Right renal cortex interstitium (tissue), 3 donors: ENCODE results near the gene OSBP2. TPM values are rescaled to one million over a fixed set of nuclear protein-coding genes. Genes with fewer than 3 reads are reported as not detected.
A peak's percentile ranks its signal among the peaks of the same experiment; 100 is the strongest.
"Not testable (repeated sequence)": the region's sequence is repeated elsewhere in the genome, so short reads cannot be mapped to it uniquely, and the experiment has no call there.

Experiments used
- DNase-seq, 3 donors: peaks; one replicate each; pipeline ENCODE4 v3.0.0-alpha.2; 2013; ENCODE audit warnings: low read depth in 3 of 3, low spot score in 2 of 3
- polyA plus RNA-seq, 3 donors: library from polyadenylated mRNA; unstranded; fragments of 120-200 nt; gene quantifications; one replicate each; pipeline ENCODE4 v1.2.1, GENCODE V29; 2013; ENCODE audit not compliant: insufficient read length in 3 of 3

Gene OSBP2
- polyA plus RNA-seq, 3 donors: 4.8 to 5.4 (median 5.3) TPM

DNA sequence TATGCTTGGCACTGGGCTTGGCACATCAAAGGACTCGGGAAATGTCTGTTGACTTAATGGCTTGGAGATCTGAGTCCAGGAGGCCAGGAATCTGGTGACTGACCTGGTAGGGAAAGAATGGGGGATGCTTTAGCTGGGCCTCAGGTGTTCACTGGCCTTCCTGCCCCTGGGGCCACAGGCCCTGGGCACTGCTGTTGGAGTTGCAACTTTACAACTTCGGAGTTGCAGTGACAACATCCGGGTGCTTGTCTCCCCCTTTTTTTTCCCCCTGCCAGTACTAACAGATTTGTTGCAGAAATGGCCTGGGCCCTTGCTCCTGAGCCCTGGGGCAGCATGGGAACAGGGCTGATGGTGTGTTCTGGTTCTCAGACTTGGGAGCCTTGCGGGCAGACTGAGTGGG, 23.8 kb downstream of the OSBP2 start:
- no peak for DNase-seq

DNA sequence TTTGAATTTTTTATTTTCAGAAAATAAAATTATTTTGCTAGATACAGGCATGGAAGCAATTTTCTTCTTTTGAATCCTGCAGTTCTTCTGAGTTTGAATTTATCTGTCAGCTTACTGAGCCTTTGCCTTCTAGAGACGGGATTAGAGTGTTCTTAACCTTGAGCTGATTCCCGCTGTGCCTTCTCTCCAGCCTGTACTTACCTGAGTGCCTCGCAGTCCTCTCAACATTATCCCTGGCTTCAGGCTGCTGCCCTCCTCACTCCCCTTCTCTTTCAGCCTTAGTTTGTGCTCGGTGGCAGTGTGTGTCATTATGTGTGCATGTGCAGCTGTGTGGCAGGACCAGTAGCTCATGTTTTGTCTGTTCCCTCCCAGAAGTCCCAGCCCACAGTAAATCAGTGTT, 24.3 kb downstream of the OSBP2 start:
- no peak for DNase-seq

DNA sequence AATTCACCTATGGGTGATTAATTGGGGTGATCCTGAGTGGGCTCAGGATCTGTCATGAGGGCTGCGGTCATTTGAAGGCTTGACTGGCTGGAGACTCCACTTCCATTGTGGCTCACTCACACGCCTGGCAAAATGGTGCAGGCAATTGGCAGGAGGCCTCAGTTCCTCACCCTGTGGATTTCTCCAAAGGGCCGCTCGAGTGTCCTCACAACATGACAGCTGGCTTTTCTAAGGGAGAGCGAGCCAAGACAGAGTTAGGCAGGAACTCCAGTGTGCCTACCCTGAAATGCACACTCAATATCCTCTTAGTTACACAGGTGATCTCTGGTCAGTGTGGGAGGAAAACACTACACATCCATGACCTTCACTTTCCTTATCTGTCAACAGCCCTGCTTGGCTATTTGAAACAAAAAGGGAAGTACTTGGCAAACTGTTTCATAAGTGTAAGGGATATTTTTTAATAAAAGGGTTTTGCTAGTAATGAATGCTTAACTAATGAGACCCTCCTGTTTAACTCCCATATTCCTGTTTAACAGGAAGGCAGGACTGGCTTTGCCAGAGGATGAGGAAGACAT, 25.7 kb downstream of the OSBP2 start:
- DNase-seq: no peak

DNA sequence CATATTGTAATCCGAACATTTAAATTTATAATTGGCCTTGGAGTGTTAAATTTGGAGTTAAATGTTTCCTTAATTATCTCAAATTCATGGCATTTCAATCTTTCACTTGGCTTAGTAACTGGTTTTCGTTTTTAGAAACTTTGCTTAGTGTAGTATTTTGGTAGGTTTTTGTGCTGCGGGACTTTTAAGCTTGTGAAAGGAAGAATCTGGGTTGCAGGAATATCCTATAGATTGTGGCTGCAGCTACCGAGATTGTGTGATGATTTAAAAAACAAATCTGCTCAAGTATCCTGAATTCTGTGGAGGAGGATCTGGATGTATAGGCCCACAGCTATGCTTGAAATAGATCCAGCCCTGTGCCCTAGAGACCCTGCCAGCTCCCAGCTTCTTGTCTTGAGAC, 27.1 kb downstream of the OSBP2 start:
- DNase-seq: no peak

DNA sequence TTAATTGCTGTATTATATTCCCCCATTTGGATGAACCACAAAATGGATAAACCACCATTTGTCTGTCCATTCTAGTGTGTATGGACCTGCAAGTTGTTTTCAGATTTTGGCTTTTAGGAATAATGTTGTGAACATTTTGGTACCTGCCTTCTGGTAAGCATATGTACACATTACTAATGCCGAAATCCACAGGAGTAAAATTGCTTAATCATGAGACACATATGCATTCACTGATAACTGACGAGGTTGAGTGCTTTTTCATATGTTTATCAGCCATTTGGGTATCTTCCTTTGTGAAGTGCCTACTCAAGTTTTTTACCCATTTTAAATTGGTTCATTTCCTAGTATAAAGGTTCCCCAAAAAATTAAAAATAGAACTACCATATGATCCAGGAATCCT, 34.2 kb downstream of the OSBP2 start:
- DNase-seq: no peak

DNA sequence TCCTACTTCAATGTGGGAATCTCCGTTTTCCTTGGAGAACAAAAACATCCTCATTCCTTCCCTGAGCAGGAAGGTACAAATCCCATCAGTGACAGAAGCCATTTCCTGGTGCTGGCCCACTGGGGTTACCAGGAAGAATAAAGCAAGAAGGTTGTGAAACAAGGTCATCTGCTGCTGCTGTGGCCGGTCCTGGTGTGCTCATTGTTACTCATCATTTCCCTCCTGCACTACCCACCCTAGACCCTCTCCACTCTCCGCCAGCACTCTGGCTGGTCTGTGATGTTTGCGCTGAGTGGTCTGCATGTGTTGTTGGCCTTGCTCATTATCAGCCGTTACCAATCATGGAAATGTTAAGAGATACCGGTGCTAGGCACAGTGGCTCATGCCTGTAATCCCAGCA, 37.0 kb downstream of the OSBP2 start:
- no peak for DNase-seq

DNA sequence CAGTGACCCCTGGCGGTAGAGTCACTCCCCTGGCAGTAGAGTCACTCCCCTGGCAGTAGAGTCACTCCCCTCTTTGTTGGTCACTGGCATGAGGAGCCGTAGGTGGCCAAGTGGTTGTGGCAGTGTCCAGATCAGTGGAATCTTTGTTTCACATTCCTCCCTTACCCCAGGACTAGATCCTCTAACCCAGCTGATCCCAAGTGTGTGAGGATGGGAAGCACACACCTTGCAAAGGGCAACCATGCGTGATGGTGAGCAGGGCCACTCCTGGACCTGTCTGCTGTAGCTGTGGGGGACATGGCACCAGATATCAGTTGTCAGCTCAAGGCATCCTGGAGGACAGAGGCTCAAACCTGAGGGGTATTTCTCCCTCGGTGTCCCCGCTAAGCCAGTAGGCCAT, 37.8 kb downstream of the OSBP2 start:
- no peak for DNase-seq

DNA sequence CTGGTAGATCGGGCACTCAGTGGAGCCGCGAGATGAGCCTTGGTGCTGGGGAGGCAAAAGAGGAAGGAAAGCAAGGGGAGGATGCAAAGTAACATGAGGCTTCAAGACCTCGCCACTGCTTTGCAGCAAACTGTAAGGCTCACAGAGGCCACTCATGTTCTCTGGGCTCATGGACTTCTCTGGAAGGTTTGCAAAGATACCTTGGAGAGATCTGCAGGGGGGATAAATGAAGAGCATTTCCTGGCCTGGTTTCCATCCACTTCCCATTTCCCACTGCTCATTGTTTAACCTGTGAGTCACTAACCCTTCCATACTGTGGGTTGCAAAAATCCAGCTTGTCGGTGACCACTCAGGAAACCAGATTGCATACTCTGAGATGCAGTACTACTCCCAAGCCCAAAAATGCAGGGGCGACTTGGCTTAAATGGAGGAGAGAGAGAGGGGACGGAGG, 38.5 kb downstream of the OSBP2 start:
- DNase-seq: no peak

DNA sequence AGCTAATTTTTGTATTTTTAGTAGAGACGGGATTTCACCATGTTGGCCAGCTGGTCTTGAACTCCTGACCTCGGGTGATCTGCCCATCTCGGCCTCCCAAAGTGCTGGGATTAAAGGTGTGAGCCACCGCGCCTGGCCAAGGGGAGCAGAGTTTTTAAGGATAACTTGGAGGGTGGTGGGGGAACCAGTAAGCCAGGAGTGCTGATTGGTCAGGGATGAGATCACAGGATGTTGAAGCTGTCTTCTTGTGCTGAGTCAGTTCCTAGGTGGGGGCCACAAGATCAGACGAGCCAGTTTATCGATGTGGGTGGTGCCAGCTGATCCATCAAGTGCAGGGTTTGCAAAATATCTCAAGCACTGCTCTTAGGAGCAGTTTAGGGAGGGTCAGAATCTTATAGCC, 45.3 kb downstream of the OSBP2 start:
- not testable (repeated sequence) for DNase-seq

DNA sequence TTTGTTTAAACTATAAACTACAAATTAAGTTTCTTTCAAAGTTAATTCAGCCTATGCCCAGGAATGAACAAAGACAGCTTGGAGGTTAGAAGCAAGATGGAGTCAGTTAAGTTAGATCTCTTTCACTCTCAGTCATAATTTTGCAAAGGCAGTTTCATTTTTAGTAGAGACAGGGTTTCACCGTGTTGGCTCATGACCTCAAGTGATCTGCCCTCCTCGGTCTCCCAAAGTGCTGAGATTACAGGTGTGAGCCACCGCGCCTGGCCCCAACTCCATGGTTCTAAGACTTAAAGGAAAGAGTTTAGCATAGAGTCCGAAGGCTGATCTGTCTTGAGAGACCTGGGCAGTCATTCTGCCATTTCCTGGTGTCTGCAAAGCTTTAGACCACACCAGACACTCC, 45.8 kb downstream of the OSBP2 start:
- not testable (repeated sequence) for DNase-seq

DNA sequence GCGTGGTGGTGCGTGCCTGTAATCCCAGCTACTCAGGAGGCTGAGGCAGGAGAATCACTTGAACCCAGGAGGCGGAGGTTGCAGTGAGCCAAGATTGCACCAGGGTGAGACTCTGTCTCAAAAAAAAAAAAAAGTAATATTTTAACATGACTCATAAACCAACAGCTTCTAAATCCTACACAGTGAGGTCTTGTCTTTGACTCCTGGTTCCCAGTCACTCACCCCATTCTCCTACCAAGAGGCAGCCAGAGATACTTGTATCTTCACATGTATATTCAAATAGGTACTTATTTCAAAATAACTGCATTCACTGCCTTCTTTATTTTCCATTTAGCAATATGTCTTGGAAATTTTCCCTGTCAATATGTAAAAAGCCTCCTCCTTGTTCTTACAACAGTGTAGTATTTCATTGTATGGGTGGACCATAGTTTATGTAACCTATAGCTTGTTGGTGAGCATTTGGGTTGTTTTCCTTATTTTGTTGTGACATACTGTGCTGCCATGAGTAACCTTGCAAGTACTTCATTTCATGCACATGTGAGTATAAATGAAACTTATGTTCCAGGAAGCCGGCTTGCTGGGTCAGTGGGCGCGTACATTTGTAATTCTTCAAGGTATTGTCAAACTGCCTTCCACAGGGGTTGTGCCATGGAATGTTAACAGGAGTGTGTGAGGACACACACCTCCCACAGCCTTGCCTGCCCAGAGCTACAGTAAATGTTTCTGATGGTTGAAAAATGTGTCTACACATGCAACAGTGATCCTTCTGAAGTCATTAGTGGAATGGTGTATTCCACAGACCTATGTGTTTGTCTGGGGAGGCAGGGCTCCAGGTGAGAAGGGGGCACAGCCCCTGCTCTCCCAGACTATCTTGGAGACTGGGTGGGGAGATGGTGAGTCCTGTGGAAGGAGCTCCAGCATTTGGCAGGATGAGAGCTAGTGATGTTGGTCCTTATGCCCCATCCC, 47.9 kb downstream of the OSBP2 start:
- DNase-seq: no peak

DNA sequence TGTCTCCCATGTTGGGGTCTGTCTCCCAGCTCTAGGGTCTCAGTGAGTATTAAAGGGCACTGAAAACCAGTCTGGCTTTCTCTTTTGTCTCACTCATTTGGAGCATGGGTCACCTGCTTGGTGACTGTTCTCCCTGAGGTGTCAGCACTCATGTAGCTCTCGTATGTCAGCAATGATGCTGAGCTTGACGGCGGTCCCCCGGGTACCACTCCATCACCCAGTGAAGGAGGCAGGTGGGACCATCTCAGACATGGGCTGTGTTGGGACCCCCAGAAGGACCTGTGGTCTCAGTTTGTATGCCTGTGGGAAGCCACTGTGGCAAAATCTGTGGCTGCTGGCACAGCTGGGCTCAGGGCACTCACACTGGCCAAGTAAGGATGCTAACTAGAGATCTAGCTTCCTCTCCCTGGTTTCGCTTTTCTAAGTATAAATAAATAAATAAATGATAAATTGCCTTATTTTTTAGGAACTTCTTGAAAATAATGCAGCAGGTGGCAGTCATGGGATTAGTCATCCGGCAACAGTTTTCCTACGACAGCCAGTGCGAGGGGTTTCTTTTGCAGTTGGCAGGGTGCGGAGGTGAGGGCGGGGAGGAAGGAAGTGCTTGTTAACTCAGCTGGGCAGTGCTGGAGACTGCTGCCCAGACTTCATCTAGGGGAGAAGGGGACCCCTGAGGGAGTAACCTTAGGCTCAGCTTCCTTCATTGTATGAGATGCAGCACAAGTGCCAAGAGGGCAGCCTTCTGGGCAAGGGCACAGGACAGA, 48.8 kb downstream of the OSBP2 start:
- no peak for DNase-seq

DNA sequence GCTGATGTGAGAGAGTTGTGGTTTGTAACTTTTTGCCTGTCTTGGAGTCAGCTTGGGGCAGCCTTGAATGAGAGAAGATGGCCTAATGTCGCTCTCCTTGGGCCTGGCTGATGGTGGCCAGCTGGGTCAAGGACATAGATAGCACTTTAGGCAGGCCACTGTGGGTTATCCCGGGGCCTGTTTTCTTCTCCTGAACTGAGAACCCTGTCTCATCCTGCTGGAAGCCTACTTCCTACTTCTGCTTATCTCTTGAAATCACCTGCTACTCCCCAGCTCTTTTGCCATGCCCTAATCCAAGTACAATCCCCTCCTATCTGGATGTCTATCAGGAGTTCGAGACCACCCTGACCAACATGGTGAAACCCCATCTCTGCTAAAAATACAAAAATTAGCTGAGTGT, 49.5 kb downstream of the OSBP2 start:
- no peak for DNase-seq

DNA sequence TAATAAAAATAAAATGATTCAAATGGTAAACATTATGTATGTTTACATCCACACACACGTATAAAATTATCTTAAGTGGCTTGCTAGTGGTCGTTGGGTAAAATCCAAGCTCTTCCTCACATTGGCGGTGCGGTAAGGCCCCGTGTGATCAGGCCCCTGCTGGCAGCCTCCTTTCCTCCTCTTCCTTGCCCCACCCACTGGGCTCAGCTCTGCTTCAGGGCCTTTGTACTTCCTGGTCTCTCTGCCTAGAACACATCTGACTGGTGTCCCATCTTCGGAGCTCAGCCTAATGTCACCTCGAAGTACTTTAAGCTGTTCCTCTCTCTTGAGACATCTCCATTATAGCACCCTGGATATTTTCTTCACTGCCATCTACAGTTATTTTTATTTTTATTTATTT, 52.8 kb downstream of the OSBP2 start:
- no peak for DNase-seq

DNA sequence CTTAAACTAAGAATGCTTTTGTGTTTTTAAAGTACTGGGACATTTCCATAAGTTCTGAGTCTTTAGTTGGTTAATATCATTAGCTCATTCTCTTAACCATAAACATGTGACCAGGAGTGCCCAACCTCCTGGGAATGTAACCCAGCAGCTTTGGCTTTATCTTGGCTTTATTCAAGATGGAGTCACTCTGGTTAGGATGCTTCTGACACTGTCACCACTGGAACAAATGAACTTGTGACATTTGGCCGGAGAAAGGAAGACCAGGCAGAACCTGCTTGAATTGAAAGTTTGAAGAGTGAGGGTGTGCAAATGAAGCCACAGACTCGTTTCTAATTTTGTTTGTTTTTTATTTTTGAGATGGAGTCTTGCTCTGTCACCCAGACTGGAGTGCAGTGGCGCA, 54.6 kb downstream of the OSBP2 start:
- no peak for DNase-seq

DNA sequence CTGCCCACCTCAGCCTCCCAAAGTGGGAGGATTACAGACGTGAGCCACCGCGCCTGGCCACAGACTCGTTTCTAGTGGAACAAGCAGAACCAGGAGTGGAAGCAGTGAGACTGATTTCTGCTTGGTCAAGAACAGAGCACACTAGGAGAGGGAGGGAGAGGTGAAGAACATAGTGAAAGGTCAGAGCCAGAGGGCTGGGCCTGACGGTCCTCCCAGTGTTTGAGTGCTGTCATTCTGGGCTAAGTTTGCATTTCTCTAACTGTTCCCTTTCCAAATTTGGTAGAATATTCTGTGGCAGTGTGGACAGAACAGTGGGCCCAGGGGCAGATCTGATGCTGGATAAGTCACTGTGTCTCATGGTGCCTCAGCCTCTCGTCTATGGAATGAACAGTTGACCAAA, 55.2 kb downstream of the OSBP2 start:
- DNase-seq: no peak

DNA sequence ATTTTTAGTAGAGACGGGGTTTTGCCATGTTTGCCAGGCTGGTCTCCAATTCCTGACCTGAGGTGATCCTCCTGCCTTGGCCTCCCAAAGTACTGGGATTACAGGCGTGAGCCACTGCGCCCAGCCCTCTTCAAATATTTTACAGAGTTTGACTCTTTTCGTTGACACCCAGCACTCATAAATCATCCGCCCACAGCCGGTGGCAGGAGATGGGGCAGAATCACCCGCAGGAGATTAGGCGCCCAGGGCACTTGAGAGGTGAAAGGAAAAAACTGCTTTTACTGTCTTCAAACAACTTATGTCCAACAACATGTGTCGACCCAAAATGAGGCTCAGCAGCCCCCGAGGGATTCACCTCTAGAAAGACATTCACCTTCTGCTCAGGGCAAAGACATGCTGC, 56.9 kb downstream of the OSBP2 start:
- no peak for DNase-seq

DNA sequence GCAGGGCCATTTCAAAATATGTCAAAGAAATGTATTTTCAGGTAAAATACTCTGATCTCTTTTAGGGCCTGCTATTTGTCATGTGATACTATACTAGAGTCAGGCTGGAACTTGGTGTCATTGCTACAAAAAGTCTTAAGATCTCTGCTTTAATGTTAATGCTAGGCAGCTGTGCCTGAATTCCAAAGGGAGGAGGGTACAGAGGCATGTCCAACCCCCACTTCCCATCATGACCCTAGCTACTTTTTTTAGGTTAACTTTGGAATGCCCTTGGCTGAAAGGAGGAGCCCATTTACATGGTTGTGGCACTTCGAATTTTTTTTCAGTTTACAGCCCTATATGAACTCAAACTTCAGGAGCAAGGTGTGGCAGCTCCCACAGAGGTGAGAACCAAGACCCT, 58.1 kb downstream of the OSBP2 start:
- DNase-seq: no peak

DNA sequence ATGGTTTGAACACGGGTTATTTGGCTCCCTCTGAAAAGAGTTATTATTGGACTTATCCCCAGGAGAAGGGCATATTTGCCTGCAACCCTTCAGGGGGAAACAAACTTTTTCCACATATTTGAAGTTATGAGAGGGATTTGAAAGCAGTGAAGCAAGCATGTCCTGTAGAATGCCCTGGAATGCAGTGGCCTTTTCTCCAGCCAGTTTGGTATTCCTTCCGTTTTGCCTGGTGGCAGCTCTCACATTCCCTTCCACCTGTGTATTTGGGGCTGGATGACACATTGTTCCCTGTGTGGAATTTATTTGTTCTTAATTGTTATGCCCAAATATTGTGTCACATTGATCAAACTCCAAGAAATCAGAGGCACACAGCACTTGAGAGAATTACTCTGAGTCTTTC, 59.0 kb downstream of the OSBP2 start:
- DNase-seq: no peak

DNA sequence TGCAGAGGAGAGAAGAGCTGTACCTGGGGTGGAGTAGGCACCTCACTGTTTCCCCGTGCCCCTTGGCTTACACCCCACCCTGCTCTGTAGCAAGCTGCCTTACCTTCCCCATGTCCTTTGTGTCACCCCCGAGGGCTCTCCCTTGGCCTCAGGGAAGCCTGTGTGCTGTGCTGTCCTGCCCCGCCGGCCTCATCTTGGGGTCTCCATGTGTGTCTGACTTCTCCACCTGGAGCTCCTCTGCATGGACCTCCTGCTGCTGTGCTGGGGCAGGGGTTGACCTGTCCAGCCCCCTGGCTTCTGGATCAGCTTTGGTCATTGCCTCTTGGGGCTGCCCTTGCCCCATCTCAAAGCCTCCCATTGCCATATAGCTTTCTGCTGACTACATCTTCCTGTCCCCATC, 59.8 kb downstream of the OSBP2 start:
- no peak for DNase-seq

DNA sequence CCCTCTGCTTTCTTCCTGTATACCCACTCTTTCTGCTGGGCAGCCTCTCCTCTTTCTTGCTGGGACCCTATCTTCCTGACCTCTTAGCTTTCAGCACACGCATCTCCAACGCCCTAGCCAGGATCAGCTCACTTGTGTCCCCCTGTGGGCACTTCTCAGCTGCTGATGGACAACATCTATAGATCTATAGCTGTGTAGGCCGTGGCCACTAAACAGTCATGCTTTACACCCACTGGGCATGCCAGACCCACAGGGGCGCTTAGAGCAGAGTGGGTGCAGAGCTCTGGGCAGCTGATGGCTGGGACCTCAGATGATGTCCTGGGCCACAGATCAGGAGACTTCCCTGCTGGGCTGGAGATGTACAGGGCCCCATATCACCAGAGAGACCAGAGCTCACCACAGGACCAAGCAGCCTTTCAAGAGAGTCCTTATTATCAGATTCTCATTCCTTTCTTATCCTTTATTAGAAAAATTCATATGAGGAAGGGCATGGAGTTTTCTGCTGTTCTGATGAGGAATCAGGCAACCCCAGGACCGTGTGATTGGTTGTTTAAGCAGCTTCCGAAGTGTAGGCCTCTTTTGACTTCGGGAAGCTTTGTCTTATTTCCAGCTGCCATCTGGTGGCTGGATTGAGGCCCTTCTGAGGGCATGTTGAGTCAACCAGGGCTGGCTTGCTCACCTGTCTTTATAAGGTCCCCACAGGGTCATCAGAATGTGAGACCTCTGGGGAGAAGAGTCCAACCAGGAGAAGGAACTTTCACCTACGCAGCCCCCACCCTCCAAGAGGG, 60.5 kb downstream of the OSBP2 start:
- DNase-seq: peak; percentile 14 to 40 (median 36)
